ENCODE measurements around the gene TMEM164. TPM values are rescaled to one million over a fixed set of nuclear protein-coding genes. Genes with fewer than 3 reads are reported as not detected.
"Not testable (repeated sequence)": the region's sequence is repeated elsewhere in the genome, so short reads cannot be mapped to it uniquely, and the experiment has no call there.

The TMEM164 gene
- total RNA-seq, 6 experiments from 2014 or later: 1.3 to 7.9 (median 2.8) TPM

- Histone ChIP-seq H3K27ac (no peak overlapping the region), H3K36me3 (no peaks in the 10 kb centered on the region), H3K27me3 (no peaks in the 10 kb centered on the region), H3K4me1 (peaks cover 0 to 8% (median 0%) of the 10 kb centered on the region in 4 donors), H3K9me3 (no peaks in the 10 kb centered on the region), H3K4me3 (no peak overlapping the region)
- no peak for DNase-seq
- TF ChIP-seq POLR2A (IDR thresholded peaks at IDR 0.05): no peak
- TF ChIP-seq CTCF (IDR thresholded peaks at IDR 0.05): no peak
- intact Hi-C loops (cut with DNase I): no loop called here
- no peak for ATAC-seq
Measured at GRCh38 chrX:109959356-109959871, 43.5 kb upstream of the TMEM164 start.

GRCh38 chrX:109964390-109964789 lies 38.5 kb upstream of the TMEM164 start:
- Histone ChIP-seq H3K36me3 (no peaks in the 10 kb centered on the region), H3K9me3 (no peaks in the 10 kb centered on the region), H3K4me3 (no peak overlapping the region), H3K27ac (no peak overlapping the region), H3K27me3 (peaks cover 0 to 9% of the 10 kb centered on the region in 2 donors), H3K4me1 (peaks cover 0 to 13% (median 0%) of the 10 kb centered on the region in 4 donors)
- 75% methylated on average over 1 of the region's 2 CpGs for WGBS (ENCODE audit: insufficient coverage, low coverage, low lambda C conversion rate, missing lambda C conversion rate)
- TF ChIP-seq POLR2A (IDR thresholded peaks at IDR 0.05): no peak
- no peak for TF ChIP-seq CTCF (IDR thresholded peaks at IDR 0.05)
- peak in 1 of 3 donors; percentile 24 for DNase-seq
- ATAC-seq: peak in 3 of 4 donors; percentile 33 to 54 (median 41)
- intact Hi-C loops (cut with DNase I): no loop called here

GRCh38 chrX:109966246-109966645 lies 36.7 kb upstream of the TMEM164 start:
- intact Hi-C loops (cut with DNase I): no loop called here
- Histone ChIP-seq H3K4me1 (peaks cover 0 to 13% (median 0%) of the 10 kb centered on the region in 4 donors), H3K36me3 (no peaks in the 10 kb centered on the region), H3K27me3 (peaks cover 0 to 9% of the 10 kb centered on the region in 2 donors), H3K27ac (no peak overlapping the region), H3K4me3 (no peak overlapping the region), H3K9me3 (no peaks in the 10 kb centered on the region)
- 47% methylated on average over 1 of the region's 1 CpG for WGBS (ENCODE audit: insufficient coverage, low coverage, low lambda C conversion rate, missing lambda C conversion rate)
- ATAC-seq (peak; percentile 82 to 98 (median 90)), DNase-seq (no peak)
- TF ChIP-seq CTCF (IDR thresholded peaks at IDR 0.05) (no peak), POLR2A (IDR thresholded peaks at IDR 0.05) (no peak)

- Histone ChIP-seq H3K4me1 (peaks cover 0 to 13% (median 0%) of the 10 kb centered on the region in 4 donors), H3K4me3 (no peak overlapping the region), H3K27ac (no peak overlapping the region), H3K9me3 (no peaks in the 10 kb centered on the region), H3K36me3 (no peaks in the 10 kb centered on the region), H3K27me3 (peaks cover 0 to 9% of the 10 kb centered on the region in 2 donors)
- intact Hi-C loops (cut with DNase I): no loop called here
- ATAC-seq (no peak), DNase-seq (no peak)
- no peak for TF ChIP-seq CTCF (IDR thresholded peaks at IDR 0.05)
- TF ChIP-seq POLR2A (IDR thresholded peaks at IDR 0.05): no peak
- WGBS (ENCODE audit: insufficient coverage, low coverage, low lambda C conversion rate, missing lambda C conversion rate): 54% methylated on average over 3 of the region's 3 CpGs
Measured at GRCh38 chrX:109967156-109967555, 35.8 kb upstream of the TMEM164 start.

GRCh38 chrX:109970841-109971240 lies 32.1 kb upstream of the TMEM164 start:
- H3K9me3 ChIP-seq; ATAC-seq; H3K4me3 ChIP-seq; H3K4me1 ChIP-seq; DNase-seq; H3K36me3 ChIP-seq; H3K27ac ChIP-seq; intact Hi-C loops (cut with DNase I): not testable (repeated sequence)
- peaks cover 0 to 13% of the 10 kb centered on the region in 2 donors for H3K27me3 ChIP-seq
- 67% methylated on average over 4 of the region's 4 CpGs for WGBS (ENCODE audit: insufficient coverage, low coverage, low lambda C conversion rate, missing lambda C conversion rate)

All from right lobe of liver (tissue), 6 donors.